Uterus (tissue), 2 donors: ENCODE results near the gene C6.

Source experiments
- POLR2A ChIP-seq, 2 donors: fragments of 450-650 bp; IDR thresholded peaks; one replicate each; pipeline ENCODE4 v1.6.1; 2016; ENCODE audit warnings: antibody characterized with exemption in 2 of 2, mild to moderate bottlenecking in 1 of 2, moderate library complexity in 1 of 2
- TF ChIP-seq, protein P1 (sequence below), 4 experiments: fragments of 200-600 bp in 2 of 4; fragments of 450-650 bp in 2 of 4; sonication (generic) in 2 of 4; IDR thresholded peaks; one replicate each; pipeline ENCODE4 v1.5.1; 2016 to 2019; ENCODE audit warnings: antibody characterized with exemption in 4 of 4, mild to moderate bottlenecking in 2 of 4, moderate library complexity in 1 of 4

- TF ChIP-seq, protein P1, sequence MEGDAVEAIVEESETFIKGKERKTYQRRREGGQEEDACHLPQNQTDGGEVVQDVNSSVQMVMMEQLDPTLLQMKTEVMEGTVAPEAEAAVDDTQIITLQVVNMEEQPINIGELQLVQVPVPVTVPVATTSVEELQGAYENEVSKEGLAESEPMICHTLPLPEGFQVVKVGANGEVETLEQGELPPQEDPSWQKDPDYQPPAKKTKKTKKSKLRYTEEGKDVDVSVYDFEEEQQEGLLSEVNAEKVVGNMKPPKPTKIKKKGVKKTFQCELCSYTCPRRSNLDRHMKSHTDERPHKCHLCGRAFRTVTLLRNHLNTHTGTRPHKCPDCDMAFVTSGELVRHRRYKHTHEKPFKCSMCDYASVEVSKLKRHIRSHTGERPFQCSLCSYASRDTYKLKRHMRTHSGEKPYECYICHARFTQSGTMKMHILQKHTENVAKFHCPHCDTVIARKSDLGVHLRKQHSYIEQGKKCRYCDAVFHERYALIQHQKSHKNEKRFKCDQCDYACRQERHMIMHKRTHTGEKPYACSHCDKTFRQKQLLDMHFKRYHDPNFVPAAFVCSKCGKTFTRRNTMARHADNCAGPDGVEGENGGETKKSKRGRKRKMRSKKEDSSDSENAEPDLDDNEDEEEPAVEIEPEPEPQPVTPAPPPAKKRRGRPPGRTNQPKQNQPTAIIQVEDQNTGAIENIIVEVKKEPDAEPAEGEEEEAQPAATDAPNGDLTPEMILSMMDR (IDR thresholded peaks at IDR 0.05): no peak
- no peak for TF ChIP-seq POLR2A (IDR thresholded peaks at IDR 0.05)
Measured at GRCh38 chr5:41232797-41233196, 19.5 kb upstream of the C6 start.
